Activated CD8-positive, alpha-beta memory T cell treated with anti-CD3 and anti-CD28 coated beads, Interleukin-2, amount 50 U/mL, for 1 hour (primary cell): ENCODE results near the gene PPWD1.
A peak's percentile ranks its signal among the peaks of the same experiment; 100 is the strongest.
"Not testable (repeated sequence)": the region's sequence is repeated elsewhere in the genome, so short reads cannot be mapped to it uniquely, and the experiment has no call there.

Experiments
- DNase-seq: peaks from one replicate; pipeline ENCODE4 v3.0.0-alpha.2; 2020; ENCODE audit errors: extremely low read depth

PPWD1 gene

GRCh38 chr5:65562731-65563701 lies at the start of gene PPWD1, which contains the start of gene CENPK:
TSS of gene PPWD1 (plus strand) at chr5:65563296. CDS start at chr5:65563311, 15 bp downstream.
TSS of gene CENPK (minus strand) at chr5:65563168. CDS start at chr5:65554907, 8,261 bp downstream.
- peak; percentile 91 for DNase-seq

- DNase-seq, result no peak
Measured at GRCh38 chr5:65525726-65526125, 37.4 kb upstream of the PPWD1 start.

DNA sequence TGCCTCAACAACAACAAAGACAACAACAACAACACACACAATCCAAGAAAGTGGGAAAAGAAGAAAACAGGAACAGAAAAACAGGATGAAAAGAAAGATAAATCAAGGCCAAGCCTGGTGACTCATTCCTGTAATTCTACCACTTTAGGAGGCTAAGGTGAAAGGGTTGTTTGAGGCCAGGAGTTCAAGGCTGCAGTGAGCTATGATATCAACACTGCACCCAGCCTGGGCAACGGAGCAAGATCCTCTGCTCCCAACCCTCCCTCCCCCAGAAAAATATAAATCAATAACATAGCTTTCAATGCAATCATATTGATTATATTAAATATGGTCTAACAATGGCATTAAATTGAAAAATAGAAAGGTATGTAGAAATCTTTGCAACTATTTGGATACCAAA lies 32.2 kb upstream of the PPWD1 start:
- DNase-seq, result no peak

DNA sequence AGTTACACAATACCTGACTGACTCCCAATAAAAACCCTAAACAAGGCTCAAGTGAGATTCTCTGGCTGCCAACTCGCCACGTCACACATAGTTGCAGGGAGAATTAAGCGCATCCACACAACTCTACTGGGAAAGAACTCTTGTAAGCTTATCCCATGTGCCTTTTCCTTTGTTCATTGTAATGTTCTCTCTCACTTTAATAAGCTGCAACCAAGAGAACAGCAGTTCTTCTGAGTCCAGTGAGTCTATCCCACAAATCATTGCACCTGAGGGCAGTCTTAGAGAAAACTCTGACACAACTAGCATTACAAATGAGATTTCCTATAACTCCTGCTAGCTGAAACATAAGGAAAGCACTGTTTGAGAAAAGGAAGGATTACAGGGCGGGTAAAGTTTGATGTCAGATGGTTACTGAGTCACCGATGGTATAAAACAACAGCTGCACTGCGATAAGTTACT lies 27.5 kb upstream of the PPWD1 start:
- DNase-seq, result no peak

- no peak for DNase-seq
Measured at GRCh38 chr5:65539827-65540226, 23.3 kb upstream of the PPWD1 start.

DNA sequence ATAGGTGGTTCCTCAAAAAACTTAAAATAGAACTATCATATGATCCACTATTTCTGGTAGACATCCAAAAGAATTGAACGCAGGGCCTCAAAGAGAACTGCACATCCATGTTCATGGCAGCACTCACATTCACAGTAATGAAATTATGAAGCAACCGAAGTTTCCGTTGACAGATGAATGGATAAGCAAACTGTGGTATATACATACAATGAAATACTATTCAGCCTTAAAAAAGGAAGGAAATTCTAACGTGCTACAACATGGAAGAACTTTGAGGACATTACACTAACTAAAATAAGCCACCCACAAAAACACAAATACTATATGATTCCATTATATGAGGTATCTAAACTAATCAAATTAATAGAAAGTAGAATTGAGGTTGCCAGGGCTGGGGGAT lies 18.6 kb upstream of the PPWD1 start:
- DNase-seq, result no peak

GRCh38 chr5:65546141-65546540 lies 17.0 kb upstream of the PPWD1 start:
- DNase-seq, result no peak

GRCh38 chr5:65548281-65548680 lies 14.8 kb upstream of the PPWD1 start:
- DNase-seq, result no peak

DNA sequence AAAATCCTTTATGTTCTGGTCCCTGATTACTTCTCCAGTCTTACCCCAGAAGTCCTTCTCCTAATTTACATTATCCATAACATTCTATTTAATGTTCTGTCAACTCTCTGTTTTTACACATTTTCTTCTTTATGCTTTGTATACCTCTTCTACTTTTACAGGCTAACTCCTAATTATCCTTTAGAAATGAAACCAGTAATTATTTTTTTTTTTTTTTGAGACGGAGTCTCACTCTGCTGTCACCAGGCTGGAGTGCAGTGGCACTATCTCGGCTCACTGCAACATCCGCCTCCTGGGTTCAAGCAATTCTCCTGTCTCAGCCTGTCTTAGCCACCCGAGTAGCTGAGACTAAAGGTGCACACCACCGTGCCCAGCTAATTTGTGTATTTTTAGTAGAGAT lies 9.2 kb upstream of the PPWD1 start:
- no peak for DNase-seq

DNA sequence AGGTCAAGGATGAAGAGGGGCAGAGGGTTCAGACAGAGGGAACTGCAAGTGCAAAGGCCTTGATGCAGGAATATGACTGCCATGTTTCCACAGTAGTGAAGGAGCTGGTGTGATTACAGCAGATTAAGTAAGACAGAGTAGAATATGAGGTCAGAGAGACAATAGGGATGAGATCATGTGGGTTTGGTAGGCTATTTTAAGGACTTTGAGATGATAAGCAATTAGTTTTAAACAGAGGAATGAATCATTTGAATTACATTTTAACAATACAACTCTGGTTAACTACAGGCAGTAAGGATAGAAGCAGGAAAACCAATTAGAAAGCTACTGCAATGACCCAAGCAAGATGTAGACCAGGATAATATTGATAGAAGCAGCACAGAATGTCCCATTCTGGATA lies 7.8 kb upstream of the PPWD1 start:
- no peak for DNase-seq

DNA sequence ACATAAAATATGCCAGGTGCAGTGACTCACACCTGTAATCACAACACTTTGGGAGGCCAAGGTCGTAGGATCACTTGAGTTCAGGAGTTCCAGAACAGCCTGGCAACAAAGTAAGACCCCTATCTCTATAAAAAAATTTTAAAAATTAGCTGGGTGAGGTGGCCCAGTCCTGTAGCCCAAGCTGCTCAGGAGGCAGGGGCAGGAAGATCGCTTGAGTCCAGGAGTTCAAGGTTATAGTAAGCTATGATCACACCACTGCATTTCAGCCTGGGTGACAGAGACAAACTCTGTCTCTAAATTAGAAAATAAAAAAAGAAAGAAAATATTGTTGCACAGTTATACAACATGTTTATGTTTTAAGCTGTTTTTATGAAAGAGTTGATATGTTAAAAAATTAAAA lies 6.9 kb upstream of the PPWD1 start:
- no peak for DNase-seq

- no peak for DNase-seq
Measured at GRCh38 chr5:65556718-65557117, 6.4 kb upstream of the PPWD1 start.

DNA sequence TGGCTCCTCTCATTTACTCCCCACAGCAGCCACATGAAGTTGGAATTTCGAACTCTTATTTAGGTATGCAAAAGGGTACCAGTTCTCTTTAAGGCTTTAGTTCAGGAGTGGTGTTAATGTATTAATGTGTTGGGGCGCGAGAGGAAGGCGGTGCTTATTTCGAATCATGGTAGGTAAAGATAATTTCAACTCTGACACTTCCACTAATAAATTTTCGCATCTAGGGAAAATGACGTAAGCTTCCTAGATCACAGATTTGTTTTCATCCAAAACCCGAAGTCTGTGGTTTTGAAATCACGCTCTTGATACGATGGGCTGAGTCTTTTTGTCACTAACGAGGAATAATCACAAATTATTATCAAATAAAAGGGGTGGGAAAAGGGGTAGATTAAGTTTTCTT lies 681 bp downstream of the PPWD1 start:
- DNase-seq, result no peak

DNA sequence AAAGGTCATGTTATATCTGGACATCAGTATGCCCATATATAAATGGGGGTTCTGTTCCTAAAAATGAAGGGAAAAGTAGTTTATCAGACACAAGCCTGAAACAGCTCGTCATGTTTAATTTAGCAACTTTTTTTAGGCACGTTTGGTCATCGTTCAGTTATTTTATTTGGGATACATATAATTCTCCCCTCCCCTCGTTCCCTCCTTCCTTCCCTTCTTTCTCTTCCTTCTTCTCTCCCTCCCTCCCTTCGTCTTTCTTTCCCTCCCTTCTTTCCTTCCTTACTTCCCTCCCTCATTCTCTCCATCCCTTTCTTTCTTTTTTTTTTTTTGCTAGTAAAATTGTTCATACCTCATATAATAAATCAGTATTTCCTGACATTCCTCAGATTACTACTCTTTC lies 3.4 kb downstream of the PPWD1 start:
- DNase-seq, result no peak

GRCh38 chr5:65570598-65571226 lies 7.6 kb downstream of the PPWD1 start:
- DNase-seq, result no peak

DNA sequence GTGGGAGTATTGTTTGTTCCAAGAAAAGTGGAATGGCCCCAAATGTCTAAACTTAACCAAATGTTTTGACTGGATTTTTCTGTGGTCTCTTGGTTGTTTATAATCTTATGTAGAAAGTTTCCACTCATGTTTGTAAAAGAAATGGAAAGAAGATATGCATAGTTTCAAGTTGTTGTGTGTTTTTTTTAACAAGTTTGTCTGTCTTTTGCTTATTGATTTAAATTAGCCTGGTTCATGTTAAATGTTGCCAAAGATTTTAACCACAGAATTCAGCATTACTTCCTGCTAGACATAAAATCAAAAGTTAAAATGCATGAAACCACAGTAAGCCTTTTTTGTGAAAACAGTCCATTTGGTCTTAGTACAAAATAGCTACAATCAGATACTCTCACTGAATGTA lies 14.0 kb downstream of the PPWD1 start:
- no peak for DNase-seq

GRCh38 chr5:65588694-65589093 lies 25.6 kb downstream of the PPWD1 start:
- DNase-seq, result no peak

DNA sequence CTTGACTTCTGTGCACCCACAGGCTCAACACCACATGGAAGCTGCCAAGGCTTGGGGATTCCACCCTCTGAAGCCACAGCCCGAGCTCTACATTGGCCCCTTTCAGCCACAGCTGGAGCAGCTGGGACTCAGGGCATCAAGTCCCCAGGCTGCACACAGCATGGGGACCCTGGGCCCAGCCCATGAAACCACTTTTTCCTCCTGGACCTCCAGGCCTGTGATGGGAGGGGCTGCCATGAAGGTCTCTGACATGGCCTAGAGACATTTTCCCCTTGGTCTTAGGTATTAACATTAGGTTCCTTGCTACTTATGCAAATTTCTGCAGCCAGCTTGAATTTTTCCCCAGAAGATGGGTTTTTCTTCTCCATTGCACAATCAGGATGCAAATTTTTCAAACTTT lies 38.7 kb downstream of the PPWD1 start:
- DNase-seq, result not testable (repeated sequence)

DNA sequence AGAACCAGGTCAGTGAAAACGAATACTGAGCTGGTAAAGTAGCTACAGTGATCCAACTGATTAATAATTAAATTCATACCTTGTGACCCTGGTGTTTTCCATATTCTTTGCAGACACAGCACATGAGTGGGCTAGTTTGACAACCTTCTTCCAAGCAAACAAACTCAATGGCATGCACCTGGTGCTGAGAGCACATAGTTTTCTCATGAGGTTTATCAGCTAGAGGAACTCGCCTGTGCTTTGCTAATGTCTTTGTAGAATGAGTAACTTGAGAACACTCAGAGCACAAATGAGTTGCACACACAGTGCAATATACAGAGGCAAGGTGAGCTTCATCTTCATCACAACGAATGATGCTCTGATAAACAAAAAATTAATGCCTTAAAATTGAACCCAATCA lies 48.4 kb downstream of the PPWD1 start:
- DNase-seq, result no peak

GRCh38 chr5:65612298-65612907 lies 49.3 kb downstream of the PPWD1 start:
- DNase-seq, result no peak

GRCh38 chr5:65620021-65620420 lies 56.9 kb downstream of the PPWD1 start:
- no peak for DNase-seq

DNA sequence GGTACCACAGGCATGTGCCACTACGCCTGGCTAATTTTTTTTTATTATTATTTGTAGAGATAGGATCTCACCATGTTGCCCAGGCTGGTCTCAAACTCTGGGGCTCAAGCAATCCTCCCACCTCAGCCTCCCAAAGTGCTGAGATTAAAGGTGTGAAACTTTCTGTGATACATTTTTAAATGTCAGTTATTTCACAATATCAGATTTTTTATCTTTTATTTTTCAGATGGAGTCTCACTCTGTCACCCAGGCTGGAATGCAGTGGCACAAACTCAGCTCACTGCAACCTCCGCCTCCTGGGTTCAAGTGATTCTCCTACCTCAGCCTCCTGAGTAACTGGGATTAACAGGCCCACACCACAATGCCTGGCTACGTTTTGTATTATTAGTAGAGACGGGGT lies 58.9 kb downstream of the PPWD1 start:
- not testable (repeated sequence) for DNase-seq

- DNase-seq, result no peak
Measured at GRCh38 chr5:65623482-65623881, 60.4 kb downstream of the PPWD1 start.
